ENCODE results near the gene UFSP2.

UFSP2 gene, protein sequence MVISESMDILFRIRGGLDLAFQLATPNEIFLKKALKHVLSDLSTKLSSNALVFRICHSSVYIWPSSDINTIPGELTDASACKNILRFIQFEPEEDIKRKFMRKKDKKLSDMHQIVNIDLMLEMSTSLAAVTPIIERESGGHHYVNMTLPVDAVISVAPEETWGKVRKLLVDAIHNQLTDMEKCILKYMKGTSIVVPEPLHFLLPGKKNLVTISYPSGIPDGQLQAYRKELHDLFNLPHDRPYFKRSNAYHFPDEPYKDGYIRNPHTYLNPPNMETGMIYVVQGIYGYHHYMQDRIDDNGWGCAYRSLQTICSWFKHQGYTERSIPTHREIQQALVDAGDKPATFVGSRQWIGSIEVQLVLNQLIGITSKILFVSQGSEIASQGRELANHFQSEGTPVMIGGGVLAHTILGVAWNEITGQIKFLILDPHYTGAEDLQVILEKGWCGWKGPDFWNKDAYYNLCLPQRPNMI

DNA sequence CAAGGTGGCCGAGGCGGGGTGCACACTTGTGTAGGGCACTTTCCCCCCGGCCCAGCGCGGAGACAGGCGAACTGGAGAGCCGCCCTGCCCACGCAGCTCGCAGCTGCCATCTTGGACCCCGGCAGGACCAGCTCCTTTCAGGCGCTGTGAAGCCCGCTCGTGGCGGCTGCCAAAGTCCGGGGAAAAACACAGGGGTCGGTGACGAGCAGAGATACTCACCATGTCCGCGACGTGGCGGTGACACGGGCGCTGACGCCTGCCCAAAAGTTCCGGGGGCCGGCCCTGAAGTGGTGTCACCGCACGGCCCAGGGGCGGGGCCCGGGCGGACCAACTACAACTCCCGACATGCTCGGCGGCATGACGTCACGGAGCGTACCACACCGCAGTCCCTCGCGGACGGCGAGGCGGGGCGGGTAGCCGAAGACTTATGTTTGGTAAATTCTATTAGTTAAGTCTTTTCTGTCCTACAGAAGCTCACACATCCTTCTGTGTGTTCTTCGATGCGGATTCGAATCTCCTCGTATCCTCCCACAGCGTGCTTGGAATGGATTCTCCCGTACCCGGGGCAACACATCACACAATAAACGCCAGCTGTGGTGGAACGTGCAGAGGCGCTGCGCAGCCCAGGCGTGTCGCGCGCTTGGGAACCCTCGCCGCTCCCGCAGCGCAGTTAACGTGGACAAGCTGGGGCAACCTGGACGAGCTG lies at the start of gene UFSP2:
Gene UFSP2, minus strand, starts transcription at position 318 of the 706 bp plus-strand sequence. Its CDS starts 96 bp downstream, at position 222.
- peak; percentile 86 for DNase-seq (ENCODE audit: low read depth)

DNA sequence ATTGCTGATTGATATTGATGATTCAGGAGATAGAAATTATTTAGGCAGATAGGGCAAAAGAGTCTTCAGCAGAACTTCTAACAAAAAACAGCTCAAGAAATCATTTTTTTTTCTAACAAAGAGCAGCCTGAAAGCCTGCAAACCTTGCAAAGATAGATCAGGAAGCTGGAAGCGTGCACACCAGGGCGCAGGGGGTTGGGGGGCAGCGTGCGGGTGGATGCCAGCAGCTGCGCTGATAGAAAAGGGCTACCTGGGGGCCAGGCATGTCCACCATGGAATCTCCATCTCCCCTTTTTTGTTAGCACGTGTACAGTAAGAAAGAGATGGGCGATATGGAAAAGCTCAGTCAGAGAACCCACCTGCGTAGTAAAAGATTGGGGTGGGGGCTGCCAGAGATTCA lies 47.5 kb upstream of the UFSP2 start:
- DNase-seq (ENCODE audit: low read depth) = no peak

DNA sequence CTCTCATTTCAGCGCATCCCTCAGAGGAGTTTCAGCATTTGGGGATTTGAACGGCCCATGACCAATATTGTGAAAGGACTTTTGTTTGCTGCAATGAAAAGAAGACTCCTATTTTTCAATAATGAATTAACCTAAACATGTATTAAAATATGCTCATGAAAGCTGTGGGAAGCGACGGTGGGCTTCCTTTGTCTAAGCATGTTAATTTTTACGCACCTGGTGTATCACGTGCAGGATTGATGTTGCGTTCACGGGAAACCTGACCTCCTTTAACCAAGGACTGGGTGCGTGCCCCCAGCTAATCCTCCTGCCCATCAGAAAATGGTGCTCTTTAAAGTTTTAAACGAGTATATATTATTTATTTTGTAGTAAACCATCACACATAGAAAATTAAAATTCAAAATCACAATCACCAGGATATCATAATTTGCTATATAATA lies 46.4 kb upstream of the UFSP2 start:
- DNase-seq (ENCODE audit: low read depth) = no peak

DNA sequence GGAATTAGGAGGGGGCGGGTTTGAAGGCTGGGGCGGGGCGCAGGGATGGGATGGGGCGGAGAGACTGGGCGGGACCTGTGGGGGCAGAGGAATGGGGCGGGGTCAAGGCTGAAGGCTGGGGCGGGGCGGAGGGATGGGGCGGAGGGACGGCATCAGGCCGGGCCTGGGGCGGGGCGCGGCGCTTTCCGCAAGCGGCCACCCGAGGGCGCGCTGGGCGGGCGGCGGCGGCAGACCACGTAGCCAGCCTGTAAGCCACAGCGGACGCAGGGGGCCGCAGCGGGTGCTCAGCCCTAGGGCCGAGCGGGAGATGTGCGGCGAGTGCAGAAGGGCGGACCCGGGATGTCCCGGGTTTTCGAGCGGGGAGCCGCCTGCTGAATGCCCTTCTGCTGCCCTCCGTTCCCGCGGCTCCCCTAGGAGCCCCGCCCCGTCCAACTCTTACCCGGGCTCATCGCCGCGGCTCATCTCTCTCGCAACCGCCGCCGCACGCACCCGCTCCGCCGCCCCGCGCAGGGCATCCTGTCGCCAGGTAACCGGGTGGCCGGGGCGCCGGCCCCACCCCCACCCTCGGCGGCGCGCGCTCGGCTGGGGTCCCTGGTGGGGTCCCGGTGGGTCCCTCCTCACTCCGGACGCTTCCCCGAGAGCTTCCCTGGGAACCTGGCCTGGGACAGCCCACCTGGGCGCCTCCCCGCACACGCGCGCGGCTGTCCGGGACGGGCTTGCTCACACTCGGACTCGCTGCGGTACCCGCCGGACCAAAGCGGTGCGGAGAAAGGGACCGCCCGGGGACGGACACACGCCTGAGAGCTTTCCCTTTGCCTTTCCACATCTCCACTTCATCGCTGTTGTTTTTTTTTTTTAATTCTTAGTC lies 45.7 kb upstream of the UFSP2 start, which contains the start of gene CCDC110:
Gene CCDC110, minus strand, starts transcription at position 499 of the 868 bp plus-strand sequence. Its CDS starts 50 bp downstream, at position 449.
- DNase-seq (ENCODE audit: low read depth) = peak; percentile 79

DNA sequence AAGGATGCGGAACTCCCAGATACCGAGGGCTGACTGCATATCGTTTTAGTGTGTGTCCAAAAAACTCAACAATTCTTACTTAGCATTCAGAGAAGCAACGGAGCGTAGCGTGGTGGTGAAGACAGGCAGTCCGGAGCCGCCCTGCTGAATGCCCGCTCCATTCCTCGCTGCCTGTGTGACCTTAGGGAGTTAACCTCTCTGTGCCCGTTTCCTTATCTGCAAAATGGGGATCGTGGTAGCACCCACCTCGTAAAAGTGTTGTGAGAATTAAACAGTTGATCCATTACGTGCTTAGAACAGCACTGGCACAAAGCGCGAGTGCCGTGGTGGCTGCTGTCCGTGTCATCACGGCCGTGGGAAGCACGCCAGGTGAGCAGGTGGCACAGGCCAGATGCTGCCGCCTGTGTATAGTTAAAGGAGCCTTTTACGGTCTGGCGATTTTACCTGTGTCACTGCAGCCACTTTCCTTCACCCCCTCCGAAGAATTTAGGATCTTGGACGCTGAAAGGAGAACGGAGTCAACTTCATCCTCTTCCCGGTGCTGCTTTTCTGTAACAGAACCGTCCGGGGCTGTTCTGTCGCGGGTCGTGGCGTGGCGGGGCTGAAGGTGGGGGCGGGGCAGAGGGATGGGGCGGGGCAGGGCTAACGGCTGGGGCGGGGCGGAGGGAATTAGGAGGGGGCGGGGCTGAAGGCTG lies 44.9 kb upstream of the UFSP2 start:
- DNase-seq (ENCODE audit: low read depth) = no peak

DNA sequence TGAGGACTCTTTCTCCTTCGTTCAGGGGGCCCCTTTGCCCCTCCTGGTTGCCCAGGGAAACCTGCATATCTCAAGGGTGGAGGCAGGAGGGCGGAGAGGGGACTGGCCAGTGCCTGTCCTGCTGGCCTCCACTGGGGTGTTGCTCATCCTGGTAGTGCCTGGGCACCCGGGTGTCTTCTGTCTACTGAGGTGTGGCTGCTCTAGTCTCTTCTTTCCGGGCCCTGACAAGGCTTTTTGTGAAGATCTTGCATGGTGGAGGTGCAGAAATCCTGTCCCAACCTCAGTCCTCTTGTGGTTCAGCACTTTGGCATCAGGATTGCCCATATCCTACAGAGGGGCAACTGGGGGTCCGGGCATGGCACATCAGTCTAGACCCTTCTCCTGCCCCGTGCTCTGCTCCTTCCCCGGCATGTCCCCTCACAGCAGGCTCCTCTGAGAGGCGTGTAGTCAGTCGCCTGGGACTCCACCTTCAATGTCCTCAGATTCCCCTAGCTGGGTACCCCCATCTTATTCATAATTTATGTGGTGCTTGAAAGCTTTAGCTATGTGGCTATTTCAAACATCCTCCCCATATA lies 43.9 kb upstream of the UFSP2 start:
- no peak for DNase-seq (ENCODE audit: low read depth)

DNA sequence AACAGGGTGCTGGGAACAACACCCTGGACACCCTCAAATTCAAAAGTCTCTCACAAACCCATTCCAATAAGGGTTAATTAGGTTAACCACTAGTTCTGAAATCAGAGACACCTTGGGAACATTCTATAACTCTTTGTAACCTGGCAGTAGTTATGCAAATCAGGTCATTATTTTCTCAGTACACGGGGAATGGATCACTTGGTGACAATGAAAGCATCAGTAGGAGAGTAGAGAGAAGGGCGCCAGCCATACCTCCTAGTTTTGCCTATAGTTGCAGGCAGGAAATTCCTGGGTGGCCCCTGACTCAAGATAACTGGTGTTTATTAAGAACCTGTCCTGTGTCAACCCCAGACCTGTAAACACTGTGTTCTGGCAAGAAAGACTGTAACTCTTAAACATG lies 43.2 kb upstream of the UFSP2 start:
- no peak for DNase-seq (ENCODE audit: low read depth)

DNA sequence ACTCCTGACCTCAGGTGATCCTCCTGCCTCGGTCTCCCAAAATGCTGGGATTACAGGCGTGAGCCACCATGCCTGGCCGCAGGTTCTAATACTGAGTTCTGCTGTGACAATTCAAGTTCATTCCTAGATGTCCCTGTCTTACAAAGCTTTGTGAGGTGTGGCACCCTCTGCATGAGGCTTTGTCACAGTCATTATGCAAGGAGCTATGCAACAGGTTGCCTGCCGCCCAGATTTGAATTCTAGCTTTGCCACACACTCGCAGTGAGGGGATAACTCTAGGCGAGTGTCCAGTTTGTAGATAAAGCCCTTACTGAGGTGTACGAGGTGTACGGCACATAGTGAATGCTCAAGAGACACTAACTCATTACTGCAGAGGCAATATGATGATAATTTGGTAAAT lies 42.2 kb upstream of the UFSP2 start:
- no peak for DNase-seq (ENCODE audit: low read depth)

DNA sequence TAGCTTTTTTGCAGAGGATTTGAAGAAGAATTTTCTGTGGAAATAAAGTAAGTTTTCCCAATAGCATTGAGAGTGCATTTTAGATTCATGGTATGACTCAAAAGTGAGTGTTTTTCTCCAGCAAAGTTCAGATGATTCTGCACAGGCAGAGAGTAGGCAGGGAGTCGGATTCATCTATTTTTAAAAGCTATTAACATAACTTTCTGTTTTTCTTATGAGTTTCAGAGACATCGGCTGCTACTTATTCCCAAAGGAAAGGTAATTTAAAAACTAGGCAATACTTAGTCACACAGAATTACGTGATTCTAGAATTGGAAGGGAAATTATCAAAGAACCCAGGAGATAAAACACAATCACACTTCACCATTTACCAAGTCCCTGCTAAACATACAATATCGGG lies 41.3 kb upstream of the UFSP2 start:
- no peak for DNase-seq (ENCODE audit: low read depth)

DNA sequence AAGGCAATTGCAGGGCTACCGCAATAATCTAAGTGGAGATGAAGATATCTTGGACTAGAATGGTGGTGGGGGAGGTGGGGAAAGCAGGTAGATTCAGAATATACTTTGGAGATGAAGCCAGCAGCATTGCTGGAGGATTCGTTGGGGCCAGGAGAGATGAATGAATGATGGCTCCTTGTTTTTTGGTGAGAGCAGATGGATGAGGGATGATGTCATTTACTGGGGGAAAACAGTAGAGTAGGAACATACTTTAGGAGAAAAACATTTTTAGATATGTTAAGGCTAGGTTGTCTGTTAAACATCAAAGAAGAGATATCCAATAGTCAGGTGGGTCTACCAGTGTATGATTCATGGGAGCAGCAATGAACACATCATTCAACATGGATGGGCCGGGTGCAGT lies 39.9 kb upstream of the UFSP2 start:
- DNase-seq (ENCODE audit: low read depth) = no peak

DNA sequence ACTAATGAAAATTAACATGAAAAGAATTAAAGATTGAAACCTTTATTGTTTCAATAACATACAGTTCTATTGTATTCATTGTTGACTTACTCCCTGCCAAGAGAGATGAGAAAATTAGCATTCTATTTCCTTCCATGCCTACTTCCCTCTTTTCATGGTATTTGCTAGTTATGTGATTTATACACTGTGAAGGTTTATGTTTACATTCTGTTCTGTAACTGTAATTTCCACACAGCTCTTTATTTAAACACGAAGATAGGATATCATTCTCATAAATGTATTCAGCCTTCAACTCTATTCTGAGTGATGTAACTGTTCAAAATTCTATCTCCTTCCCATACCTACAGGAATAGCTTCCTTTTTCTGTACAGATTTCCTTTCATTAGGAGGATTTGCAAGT lies 39.1 kb upstream of the UFSP2 start:
- DNase-seq (ENCODE audit: low read depth) = no peak

DNA sequence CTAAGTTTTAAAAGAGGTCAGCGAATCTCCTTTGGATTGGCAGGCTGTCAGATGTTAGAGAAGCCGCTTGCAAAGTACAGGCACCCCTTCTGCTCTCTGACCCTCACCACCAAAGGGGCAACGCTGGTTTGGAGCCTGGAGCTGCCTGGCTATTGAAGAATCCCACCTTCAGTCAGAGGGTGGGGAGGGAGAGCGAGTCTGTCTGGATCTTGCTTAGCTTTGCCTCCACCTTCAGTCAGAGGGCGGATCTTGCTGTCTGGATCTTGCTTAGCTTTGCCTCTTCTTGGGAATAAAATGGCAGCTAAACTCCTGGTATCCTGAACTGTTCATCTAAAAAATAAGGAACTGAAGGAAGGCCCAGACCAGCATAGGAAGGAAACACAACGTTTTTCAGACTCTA lies 38.4 kb upstream of the UFSP2 start:
- DNase-seq (ENCODE audit: low read depth) = no peak

DNA sequence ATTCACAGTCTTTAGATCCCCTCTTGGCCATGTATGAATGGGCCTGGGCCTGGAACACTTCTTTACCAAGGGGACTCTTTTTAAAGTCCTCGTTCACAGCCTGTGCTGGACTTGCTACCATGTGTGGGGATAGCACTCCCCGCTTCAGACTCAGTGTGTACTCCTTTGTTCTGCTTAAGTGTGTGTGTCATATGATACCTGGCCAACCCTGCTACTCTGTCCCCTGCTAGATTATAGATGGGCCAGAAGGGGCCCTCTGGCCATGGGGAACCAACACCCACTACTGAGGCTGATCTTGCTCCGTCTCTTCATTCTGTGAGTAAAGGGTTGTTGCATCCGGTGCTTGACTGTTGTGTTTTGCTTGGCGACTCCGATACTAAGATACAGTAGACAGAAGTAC lies 37.8 kb upstream of the UFSP2 start:
- no peak for DNase-seq (ENCODE audit: low read depth)

DNA sequence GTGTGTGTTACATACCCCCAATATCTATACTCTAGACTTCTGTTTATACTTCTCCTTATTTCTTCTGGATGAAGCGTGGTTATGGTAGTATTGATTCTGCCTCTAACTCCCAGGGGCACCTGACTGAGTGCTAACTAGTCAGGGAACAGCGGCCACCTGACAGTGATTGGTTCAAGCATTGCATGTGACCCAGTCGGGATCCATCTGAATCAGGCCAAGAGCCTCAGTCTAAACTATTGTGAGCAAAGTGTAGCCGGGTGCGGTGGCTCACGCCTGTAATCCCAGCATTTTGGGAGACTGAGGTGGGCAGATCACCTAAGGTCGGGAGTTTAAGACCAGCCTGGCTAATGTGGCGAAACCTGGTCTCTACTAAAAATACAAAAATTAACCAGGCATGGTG lies 35.8 kb upstream of the UFSP2 start:
- DNase-seq (ENCODE audit: low read depth) = no peak

DNA sequence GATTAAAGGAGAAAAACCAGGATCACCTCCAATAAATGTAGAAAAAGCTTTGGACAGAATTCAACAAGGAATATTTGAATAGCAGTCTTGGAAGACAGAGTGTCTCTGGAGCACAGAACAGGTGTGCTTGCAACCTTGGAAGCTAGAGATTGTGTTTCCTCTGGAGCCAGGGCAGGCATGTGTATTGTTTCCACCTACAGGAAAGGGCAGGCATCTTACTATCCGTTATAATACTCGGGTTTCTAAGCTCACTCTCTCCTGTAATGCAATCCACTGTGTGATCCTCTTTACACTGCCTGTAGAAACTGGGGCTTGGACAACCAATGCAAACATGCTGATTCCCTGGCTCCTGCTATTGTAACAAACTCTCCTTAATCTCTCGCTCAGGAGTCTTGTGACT lies 31.4 kb upstream of the UFSP2 start:
- no peak for DNase-seq (ENCODE audit: low read depth)

DNA sequence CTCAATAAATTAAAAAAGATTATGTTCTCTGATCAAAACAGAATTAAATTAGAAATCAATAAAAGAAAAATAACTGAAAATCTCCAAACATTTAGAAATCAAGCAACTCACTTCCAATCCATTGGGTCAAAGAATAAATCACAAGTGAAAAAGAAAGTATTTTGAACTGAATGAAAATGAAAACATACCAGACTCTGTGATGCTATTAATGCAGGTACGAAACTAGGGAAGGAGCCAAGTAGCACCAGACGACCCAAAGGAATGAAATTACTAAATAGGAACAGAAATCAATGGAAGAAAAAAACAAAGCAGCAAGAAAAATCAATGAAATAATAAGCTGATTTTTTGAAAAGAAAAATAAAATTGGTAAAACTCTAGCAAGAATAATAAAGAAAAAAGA lies 30.4 kb upstream of the UFSP2 start:
- no peak for DNase-seq (ENCODE audit: low read depth)

DNA sequence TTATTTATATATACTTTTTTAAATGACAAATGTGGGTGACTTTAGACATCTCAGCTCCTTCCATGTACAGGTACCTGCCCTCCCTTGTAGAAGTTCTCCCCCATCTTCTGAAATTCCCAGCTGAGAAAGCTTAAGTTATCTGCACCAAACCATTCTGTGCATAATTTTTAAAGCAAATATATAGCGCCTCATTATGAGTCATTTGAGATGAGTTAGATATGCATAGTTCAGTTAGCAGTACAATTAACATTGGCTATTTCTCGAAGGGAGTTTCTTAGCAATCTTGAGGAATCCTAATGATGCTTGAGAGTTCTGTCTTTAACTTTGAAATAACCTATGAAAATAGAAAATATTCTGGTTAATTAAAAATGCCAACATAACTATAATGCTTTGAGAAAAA lies 19.4 kb upstream of the UFSP2 start:
- no peak for DNase-seq (ENCODE audit: low read depth)

DNA sequence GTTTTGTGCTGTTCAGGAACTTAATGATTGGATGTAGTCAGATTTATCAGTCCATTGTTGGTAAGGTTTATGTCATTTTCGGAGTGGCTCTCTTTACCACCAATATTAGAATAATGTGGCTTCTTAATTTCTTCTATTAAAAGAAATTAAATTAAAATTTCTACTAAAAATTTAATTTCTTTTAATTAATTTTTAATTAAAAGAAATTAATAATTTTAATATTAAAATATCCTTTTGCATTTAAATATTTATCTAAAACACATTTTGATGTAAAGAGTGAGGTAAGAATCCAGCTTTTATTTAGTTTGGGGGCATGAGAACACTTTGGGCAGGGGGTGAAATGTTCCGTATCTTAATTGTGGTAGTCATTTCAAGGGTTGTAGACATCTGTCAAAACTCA lies 15.7 kb upstream of the UFSP2 start:
- no peak for DNase-seq (ENCODE audit: low read depth)

DNA sequence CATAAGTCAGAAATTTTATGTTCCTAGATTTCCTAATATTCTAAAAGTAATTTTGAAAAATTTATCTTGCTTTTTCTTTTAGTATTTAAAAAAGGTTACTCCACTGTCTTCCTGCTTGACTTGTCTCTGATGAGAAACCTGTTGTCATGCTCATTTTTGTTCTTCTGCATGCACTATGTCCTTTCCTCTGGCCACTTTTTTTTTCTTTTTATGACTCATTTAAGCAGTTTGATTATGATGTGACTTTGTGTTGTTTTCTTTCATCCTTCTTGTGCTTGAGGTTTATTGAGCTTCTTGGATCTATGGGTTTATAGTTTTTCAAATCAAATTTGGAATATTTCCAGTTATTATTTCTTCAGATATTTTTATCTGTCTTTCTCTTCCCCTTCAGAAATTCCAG lies 12.0 kb upstream of the UFSP2 start:
- no peak for DNase-seq (ENCODE audit: low read depth)

DNA sequence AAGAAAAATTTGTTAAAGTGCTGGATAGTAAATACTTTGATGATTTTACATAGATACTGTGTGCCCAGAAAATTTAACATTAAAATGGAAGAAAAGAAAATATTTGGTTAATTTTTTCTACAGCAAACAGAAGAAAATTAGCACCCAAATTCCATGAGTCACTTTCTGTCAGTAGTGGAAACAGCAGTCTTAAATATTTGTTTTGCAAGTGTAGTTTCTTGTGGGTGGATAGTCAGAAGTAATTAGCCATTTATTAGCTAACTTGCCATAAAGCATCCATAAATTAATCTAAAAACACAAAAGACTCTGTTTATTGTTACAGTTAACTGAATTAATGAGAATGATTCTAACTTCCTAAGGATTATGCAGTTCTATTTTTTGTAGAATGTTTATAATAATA lies 9.7 kb upstream of the UFSP2 start:
- no peak for DNase-seq (ENCODE audit: low read depth)

DNA sequence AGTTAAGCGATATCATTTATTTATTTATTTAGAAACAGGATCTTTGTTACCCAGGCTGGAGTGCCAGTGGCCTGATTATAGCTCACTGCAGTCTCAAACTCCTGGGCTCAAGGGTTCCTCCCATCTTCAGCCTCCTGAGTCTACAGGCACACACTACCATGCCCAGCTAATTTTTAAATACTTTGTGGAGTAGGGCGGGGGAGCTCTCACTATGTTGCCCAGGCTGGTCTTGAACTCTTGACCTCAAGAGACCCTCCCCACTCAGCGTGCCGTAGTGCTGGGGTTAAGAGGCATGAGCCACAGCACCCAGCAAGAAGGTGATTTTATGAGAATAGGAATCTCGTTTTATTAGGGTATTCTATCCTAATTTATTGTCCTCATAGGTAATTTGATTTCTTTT lies 3.9 kb upstream of the UFSP2 start:
- DNase-seq (ENCODE audit: low read depth) = no peak
